SJSA1 (cell line): Measurements from ENCODE around the gene UROS. TPM values are rescaled to one million over a fixed set of nuclear protein-coding genes. Genes with fewer than 3 reads are reported as not detected.

Experiments
- DNase-seq, 2 experiments: peaks; one replicate each; pipeline ENCODE4 v3.0.0-alpha.2; 2015 to 2020; ENCODE audit warnings: low spot score in 2 of 2, low read depth in 1 of 2
- H3K27ac ChIP-seq: fragments of 250-450 bp; sonication (Bioruptor Pico); 2 replicates; pipeline ENCODE4 v1.5.1; 2020; ENCODE audit warnings: mild to moderate bottlenecking, moderate library complexity
- H3K27me3 ChIP-seq: fragments of 250-450 bp; sonication (Bioruptor Pico); replicated peaks from 2 replicates; pipeline ENCODE4 v1.5.1; 2020; ENCODE audit warnings: mild to moderate bottlenecking, moderate library complexity
- H3K36me3 ChIP-seq: fragments of 250-450 bp; sonication (Bioruptor Pico); 2 replicates; pipeline ENCODE4 v1.5.1; 2020; ENCODE audit warnings: mild to moderate bottlenecking
- H3K4me1 ChIP-seq: fragments of 250-450 bp; sonication (Bioruptor Pico); replicated peaks from 2 replicates; pipeline ENCODE4 v1.6.1; 2021; ENCODE audit warnings: mild to moderate bottlenecking
- H3K4me3 ChIP-seq: fragments of 250-450 bp; sonication (Bioruptor Pico); 2 replicates; pipeline ENCODE4 v1.5.1; 2020; ENCODE audit warnings: mild to moderate bottlenecking
- H3K9me3 ChIP-seq: fragments of 250-450 bp; sonication (Bioruptor Pico); replicated peaks from 2 replicates; pipeline ENCODE4 v1.5.1; 2020; ENCODE audit warnings: mild to moderate bottlenecking
- total RNA-seq: library from RNA; depleted of rRNA; stranded (reverse); fragments of >200 nt; shearing (Covaris generic); gene quantifications from 2 replicates; pipeline ENCODE4 v1.2.3, GENCODE V29; 2014; rRNA removed

Gene UROS
- total RNA-seq, 1 experiment from 2014 or later, result 93.6 TPM

DNA sequence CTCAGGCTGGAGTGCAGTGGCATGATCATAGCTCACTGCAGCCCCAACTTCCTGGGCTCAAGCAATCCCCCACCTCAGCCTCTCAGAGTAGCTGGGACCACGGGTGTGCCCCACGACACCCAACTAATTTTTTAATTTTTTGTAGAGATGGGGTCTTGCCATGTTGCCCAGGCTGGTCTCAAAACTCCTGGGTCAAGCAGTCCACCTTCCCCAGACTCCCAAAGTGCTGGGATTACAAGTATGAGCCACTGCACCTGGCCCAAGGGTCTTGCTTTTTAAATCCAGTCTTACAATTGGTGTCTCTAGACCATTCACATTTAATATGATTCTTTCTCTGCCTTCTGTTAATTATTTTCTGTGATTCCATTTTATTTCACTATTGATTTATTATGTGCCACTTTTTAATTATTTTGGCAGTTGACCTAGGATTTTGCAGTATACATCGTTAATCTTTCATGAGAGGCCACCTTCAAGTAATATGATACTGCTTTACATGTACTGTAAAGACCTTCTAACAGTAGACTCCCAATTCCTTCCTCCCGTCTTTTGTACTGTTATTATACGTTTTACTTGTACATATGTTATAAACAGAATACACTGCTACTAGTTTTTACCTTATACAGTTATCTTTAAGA is 66.1 kb downstream of the UROS start:
- no peak for DNase-seq
- no peaks in the 10 kb centered on the region for H3K27me3 ChIP-seq
- H3K36me3 ChIP-seq, result peaks cover 83% of the 10 kb centered on the region
- no peaks in the 10 kb centered on the region for H3K4me1 ChIP-seq
- H3K4me3 ChIP-seq, result no peak overlapping the region
- H3K27ac ChIP-seq, result no peak overlapping the region
- H3K9me3 ChIP-seq, result no peaks in the 10 kb centered on the region

DNA sequence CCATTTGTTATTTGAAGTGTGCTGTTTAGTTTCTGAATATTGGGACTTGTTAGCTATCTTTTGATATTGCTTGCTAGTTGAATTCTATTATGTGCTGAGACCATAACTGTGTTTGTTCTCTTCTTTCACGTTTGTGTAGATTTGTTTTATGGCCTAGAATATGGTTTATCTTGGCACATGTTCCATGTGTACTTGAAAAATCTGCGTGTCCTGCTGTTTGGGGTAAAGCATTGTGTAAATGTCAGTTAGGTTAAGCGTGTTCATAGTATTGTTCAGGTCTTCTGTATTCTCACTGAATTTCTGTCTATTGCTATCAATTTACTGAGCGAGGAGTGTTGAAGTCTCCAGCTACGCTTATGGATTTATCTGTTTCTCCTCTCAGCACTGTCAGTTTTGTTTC is 66.9 kb downstream of the UROS start:
- no peaks in the 10 kb centered on the region for H3K4me1 ChIP-seq
- H3K9me3 ChIP-seq, result no peaks in the 10 kb centered on the region
- peaks cover 82% of the 10 kb centered on the region for H3K36me3 ChIP-seq
- H3K27me3 ChIP-seq, result no peaks in the 10 kb centered on the region
- H3K4me3 ChIP-seq, result no peak overlapping the region
- H3K27ac ChIP-seq, result no peak overlapping the region
- DNase-seq, result no peak

DNA sequence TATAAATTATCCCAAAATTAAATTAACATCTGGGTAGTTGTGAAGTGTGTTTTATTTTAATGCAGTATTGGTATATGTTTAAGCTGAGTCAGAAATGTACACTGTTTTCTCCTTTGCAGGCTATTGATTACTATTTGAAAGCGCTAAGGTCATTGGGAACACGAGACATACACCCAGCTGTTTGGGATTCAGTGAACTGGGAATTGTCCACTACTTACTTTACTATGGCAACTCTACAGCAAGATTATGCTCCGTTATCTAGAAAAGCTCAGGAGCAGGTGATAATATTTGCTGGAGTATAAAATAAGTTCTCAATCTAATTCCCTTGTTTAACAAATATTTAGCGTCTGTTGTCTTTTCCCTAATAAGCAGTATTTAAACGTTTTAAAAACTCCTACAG is 75.6 kb downstream of the UROS start:
- H3K36me3 ChIP-seq, result peaks cover 93% of the 10 kb centered on the region
- H3K27me3 ChIP-seq, result no peaks in the 10 kb centered on the region
- H3K9me3 ChIP-seq, result no peaks in the 10 kb centered on the region
- no peak overlapping the region for H3K27ac ChIP-seq
- H3K4me3 ChIP-seq, result no peak overlapping the region
- H3K4me1 ChIP-seq, result no peaks in the 10 kb centered on the region
- no peak for DNase-seq

DNA sequence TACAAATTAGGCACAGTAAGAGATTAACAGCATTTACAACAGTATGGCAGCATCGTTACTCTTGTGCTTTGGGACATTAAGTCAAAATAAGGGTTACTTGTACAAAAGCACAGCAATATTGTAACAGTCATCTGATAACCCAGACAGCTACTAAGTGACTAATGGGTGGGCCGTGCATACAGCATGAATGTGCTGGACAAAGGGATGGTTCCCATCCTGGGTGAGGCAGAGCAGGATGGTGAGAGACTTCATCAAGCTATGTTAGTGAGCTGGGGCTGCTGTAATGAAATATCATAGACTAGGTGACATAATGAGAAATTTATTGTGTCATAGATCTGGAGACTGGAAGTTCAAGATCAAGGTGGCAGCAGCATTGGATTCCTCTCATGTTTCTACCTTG is 78.1 kb downstream of the UROS start:
- Histone ChIP-seq H3K4me1 (no peaks in the 10 kb centered on the region), H3K27me3 (no peaks in the 10 kb centered on the region), H3K36me3 (peaks cover 93% of the 10 kb centered on the region), H3K9me3 (no peaks in the 10 kb centered on the region), H3K4me3 (no peak overlapping the region), H3K27ac (no peak overlapping the region)
- no peak for DNase-seq

- no peak for DNase-seq
- no peak overlapping the region for H3K4me3 ChIP-seq
- no peak overlapping the region for H3K27ac ChIP-seq
- no peaks in the 10 kb centered on the region for H3K9me3 ChIP-seq
- no peaks in the 10 kb centered on the region for H3K4me1 ChIP-seq
- no peaks in the 10 kb centered on the region for H3K27me3 ChIP-seq
- peaks cover 93% of the 10 kb centered on the region for H3K36me3 ChIP-seq
Measured at GRCh38 chr10:125742465-125742864, 80.6 kb downstream of the UROS start.

DNA sequence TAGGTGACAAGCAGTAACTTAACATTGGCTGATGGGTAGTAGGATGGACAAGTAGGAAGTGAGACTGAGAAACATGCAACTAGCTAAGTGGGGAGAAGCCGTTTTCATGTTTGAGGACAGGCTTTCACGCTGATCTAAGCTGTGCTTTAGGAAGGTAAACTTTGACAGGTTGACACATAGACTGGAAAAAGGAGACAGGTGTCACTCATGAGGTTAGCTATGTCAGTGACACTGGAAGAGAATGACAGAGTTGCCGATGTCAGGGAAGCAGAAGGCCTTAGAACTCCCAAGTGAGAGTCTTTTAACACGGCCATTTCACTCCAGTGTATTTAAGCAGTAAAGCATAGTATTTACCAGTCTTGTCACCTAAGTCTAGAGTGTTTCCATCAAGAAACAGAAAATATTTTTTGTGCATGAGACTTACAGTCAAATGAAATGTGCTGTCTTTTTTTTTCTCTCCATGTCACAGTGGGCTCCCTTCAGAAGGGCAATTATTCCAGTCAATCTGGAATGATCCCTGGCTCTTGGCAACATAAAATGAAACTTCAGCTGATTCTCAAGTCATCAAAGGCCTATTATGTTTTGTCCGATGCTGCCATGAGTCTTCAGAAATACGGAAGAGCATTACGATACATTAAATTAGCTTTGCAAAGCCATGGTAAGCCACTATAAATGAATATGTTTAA is 82.9 kb downstream of the UROS start:
- Histone ChIP-seq H3K27me3 (no peaks in the 10 kb centered on the region), H3K4me1 (no peaks in the 10 kb centered on the region), H3K9me3 (no peaks in the 10 kb centered on the region), H3K27ac (no peak overlapping the region), H3K4me3 (no peak overlapping the region), H3K36me3 (peaks cover 95% of the 10 kb centered on the region)
- no peak for DNase-seq

Other genes starting within 250 kb of the UROS start
- not detected in 2 replicates for gene TEX36, start 140.1 kb downstream of the UROS start, total RNA-seq
- 25.5 and 32.8 TPM in 2 replicates for gene EDRF1, start 103.5 kb downstream of the UROS start, total RNA-seq
- not detected in 2 replicates for gene MMP21, start 47.4 kb downstream of the UROS start, total RNA-seq
- 122 and 160 TPM in 2 replicates for gene BCCIP, start 288 bp upstream of the UROS start, total RNA-seq
- 31.0 and 51.8 TPM in 2 replicates for gene DHX32, start 58.0 kb upstream of the UROS start, total RNA-seq
- 0.18 TPM in 1 of 2 replicates, not detected in the other for gene FANK1, start 73.3 kb upstream of the UROS start, total RNA-seq